SU-DHL-6 (cell line): ENCODE results near the gene CPA5.
"Not testable (repeated sequence)": the region's sequence is repeated elsewhere in the genome, so short reads cannot be mapped to it uniquely, and the experiment has no call there.

ENCODE experiments used
- H2AFZ ChIP-seq: fragments of 200-600 bp; sonication (generic); 2 replicates; pipeline ENCODE4 v1.6.1; 2014; ENCODE audit warnings: low read depth, mild to moderate bottlenecking, moderate library complexity, mixed read lengths, antibody characterized with exemption, low read length; ENCODE audit not compliant: severe bottlenecking
- H3F3A ChIP-seq: fragments of 200-600 bp; shearing (Covaris generic); 2 replicates; pipeline ENCODE4 v1.6.0; 2016; ENCODE audit warnings: antibody characterized with exemption, mild to moderate bottlenecking; ENCODE audit not compliant: insufficient read depth
- H3K27ac ChIP-seq: fragments of 200-600 bp; sonication (generic); 2 replicates; pipeline ENCODE4 v1.5.1; 2016; ENCODE audit warnings: low read depth, mild to moderate bottlenecking, low read length, moderate library complexity, mixed read lengths
- H3K27me3 ChIP-seq: fragments of 200-600 bp; sonication (generic), shearing (Covaris generic); 2 replicates; pipeline ENCODE4 v1.6.0; 2014; ENCODE audit warnings: mild to moderate bottlenecking, low read length
- H3K36me3 ChIP-seq: fragments of 200-600 bp; sonication (generic); 2 replicates; pipeline ENCODE4 v1.6.1; 2014; ENCODE audit warnings: mild to moderate bottlenecking, low read length, mixed read lengths
- H3K4me2 ChIP-seq: fragments of 300-600, 200-600 bp; shearing (Covaris generic), sonication (generic); 2 replicates; pipeline ENCODE4 v1.6.0; 2014; ENCODE audit warnings: low read length, low read depth, mild to moderate bottlenecking; ENCODE audit not compliant: poor library complexity, severe bottlenecking
- H3K4me3 ChIP-seq: fragments of 200-600 bp; sonication (generic); 2 replicates; pipeline ENCODE4 v1.5.1; 2014; ENCODE audit warnings: antibody characterized with exemption, low read length, mild to moderate bottlenecking, mixed read lengths; ENCODE audit not compliant: insufficient read depth, poor library complexity, severe bottlenecking
- H3K79me2 ChIP-seq: fragments of 200-600 bp; sonication (generic); 2 replicates; pipeline ENCODE4 v1.6.1; 2014; ENCODE audit warnings: mild to moderate bottlenecking, low read length, moderate library complexity; ENCODE audit not compliant: insufficient read depth
- H3K9ac ChIP-seq: fragments of 200-600 bp; sonication (generic); 2 replicates; pipeline ENCODE4 v1.7.0; 2014; ENCODE audit warnings: mild to moderate bottlenecking, low read length
- H3K9me2 ChIP-seq: fragments of 200-600 bp; sonication (generic); replicated peaks from 2 replicates; pipeline ENCODE4 v1.6.1; 2014; ENCODE audit warnings: low read length; ENCODE audit not compliant: insufficient read depth
- H3K9me3 ChIP-seq: fragments of 200-600 bp; sonication (generic); 2 replicates; pipeline ENCODE4 v1.6.1; 2014; ENCODE audit warnings: low read length, mixed read lengths; ENCODE audit not compliant: insufficient read depth
- H4K20me1 ChIP-seq: fragments of 200-600 bp; sonication (generic); 2 replicates; pipeline ENCODE4 v1.6.1; 2014; ENCODE audit warnings: low read depth, mild to moderate bottlenecking, antibody characterized with exemption, low read length, moderate library complexity, mixed read lengths
- EZH2phosphoT487 ChIP-seq: fragments of 200-600 bp; sonication (generic), shearing (Covaris generic); conservative IDR thresholded peaks from 2 replicates; pipeline ENCODE4 v1.6.1; 2018; ENCODE audit warnings: mild to moderate bottlenecking, antibody characterized with exemption, low read length, moderate library complexity, mixed read lengths
- TF ChIP-seq, protein P1 (sequence below): fragments of 200-600 bp; sonication (generic); IDR thresholded peaks from one replicate; pipeline ENCODE4 v1.5.1; 2017; ENCODE audit warnings: antibody characterized with exemption, mild to moderate bottlenecking, low read length, moderate library complexity; ENCODE audit not compliant: insufficient read depth, poor library complexity, severe bottlenecking

CPA5 gene

DNA sequence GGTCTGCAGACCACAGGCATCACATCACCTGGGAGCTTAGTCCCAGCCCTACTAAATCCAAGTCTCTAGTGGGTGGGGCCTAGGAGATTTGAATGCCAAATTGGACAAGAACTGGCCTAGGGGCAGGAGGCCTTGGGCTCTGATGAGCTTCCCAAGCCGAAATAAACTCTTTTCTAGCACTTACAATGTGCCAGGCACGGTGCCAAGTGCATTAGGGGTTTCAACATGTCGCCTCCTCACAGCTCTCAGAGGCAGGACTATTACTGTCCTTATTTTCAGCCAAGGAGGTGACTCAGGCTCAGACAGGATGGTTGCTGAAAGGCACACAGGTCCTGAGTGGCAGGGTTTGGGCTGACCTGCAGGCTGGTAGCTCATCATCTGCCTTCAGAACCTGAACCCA lies 26.4 kb downstream of the CPA5 start:
- H3K4me3 ChIP-seq: no peak overlapping the region
- H3F3A ChIP-seq: no peaks in the 10 kb centered on the region

DNA sequence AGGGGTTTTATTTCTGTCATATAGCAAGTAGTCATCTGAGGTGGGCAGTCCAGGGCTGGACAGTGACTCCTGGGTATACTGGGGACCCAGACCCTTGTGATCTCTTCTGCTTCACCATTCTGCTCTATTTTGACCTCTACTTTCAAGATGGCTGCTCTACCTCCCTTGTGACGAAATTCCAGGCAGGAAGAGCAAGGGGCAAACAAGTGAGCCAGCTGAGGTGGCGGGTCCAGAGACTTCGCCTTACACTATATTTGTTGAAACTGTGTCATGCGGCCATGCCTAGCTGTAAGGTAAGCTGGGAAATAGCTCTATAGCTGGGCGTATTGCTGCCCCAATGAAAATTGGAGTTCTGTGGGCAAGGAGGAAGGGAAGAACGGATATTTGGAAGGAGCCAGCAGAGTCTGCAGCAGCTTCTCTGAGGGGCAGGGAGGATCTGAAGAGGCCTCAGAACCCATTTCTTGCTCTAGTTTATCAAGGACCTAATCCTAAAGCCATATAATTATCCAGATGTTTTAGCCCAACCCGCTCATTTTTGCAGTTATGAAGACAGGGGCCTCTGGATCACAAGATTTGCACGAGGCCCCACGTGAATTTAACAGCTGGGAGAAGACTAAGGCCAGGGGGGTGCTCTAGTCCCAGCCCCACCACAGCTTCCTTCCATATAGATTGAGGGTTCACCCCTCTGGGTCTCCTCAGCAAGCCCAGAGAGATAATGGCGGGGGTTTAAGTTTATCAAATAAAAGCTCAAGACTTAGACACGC lies 28.0 kb downstream of the CPA5 start:
- Histone ChIP-seq H3K79me2 (no peaks in the 10 kb centered on the region), H3K27ac (no peak overlapping the region), H2AFZ (no peak overlapping the region)

More for the DNA sequence above, 26.4 kb downstream of the CPA5 start:
- no peaks in the 10 kb centered on the region for H3K9me2 ChIP-seq
- TF ChIP-seq, protein P1, sequence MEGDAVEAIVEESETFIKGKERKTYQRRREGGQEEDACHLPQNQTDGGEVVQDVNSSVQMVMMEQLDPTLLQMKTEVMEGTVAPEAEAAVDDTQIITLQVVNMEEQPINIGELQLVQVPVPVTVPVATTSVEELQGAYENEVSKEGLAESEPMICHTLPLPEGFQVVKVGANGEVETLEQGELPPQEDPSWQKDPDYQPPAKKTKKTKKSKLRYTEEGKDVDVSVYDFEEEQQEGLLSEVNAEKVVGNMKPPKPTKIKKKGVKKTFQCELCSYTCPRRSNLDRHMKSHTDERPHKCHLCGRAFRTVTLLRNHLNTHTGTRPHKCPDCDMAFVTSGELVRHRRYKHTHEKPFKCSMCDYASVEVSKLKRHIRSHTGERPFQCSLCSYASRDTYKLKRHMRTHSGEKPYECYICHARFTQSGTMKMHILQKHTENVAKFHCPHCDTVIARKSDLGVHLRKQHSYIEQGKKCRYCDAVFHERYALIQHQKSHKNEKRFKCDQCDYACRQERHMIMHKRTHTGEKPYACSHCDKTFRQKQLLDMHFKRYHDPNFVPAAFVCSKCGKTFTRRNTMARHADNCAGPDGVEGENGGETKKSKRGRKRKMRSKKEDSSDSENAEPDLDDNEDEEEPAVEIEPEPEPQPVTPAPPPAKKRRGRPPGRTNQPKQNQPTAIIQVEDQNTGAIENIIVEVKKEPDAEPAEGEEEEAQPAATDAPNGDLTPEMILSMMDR: no peak
- no peak for TF ChIP-seq EZH2phosphoT487
- no peak overlapping the region for H3K27ac ChIP-seq
- H3K9ac ChIP-seq: no peak overlapping the region
- H4K20me1 ChIP-seq: no peaks in the 10 kb centered on the region
- no peaks in the 10 kb centered on the region for H3K27me3 ChIP-seq
- H3K36me3 ChIP-seq: no peaks in the 10 kb centered on the region
- no peaks in the 10 kb centered on the region for H3K79me2 ChIP-seq
- no peak overlapping the region for H2AFZ ChIP-seq
- H3K4me2 ChIP-seq: no peak overlapping the region
- H3K9me3 ChIP-seq: no peaks in the 10 kb centered on the region; the same call in 1 of the 2 replicates

DNA sequence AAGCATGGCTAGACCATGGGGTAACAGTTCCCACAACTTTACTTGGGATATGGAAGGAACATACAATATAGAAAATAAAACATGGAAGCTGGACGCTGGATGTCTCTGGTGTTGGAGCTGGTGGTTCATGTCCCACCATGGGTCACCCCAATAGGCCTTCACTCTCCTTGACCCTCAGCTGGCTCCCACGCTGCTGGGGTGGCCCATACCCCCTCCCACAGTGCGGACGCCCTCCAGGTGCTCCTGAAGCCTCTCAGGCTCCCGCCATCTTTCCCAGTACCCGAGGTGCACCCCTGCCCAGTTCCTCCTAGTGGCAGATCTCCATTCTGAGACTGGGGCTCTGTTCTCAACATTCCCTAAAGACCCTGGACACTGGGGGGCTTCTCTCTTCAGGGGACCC lies 29.9 kb downstream of the CPA5 start:
- Histone ChIP-seq H3K4me3 (no peak overlapping the region), H3K27me3 (no peaks in the 10 kb centered on the region), H3K79me2 (no peaks in the 10 kb centered on the region), H3K9me2 (no peaks in the 10 kb centered on the region), H3F3A (no peaks in the 10 kb centered on the region), H3K36me3 (no peaks in the 10 kb centered on the region), H3K9me3 (no peaks in the 10 kb centered on the region; the same call in 1 of the 2 replicates), H3K9ac (no peak overlapping the region), H4K20me1 (no peaks in the 10 kb centered on the region), H3K27ac (no peak overlapping the region), H2AFZ (no peak overlapping the region), H3K4me2 (no peak overlapping the region)
- no peak for TF ChIP-seq EZH2phosphoT487
- TF ChIP-seq, protein P1: no peak

More for the DNA sequence above, 28.0 kb downstream of the CPA5 start:
- H3K9me3 ChIP-seq: no peaks in the 10 kb centered on the region; the same call in 1 of the 2 replicates
- no peak overlapping the region for H3K4me2 ChIP-seq
- H3F3A ChIP-seq: no peaks in the 10 kb centered on the region
- H4K20me1 ChIP-seq: no peaks in the 10 kb centered on the region
- no peaks in the 10 kb centered on the region for H3K27me3 ChIP-seq
- H3K36me3 ChIP-seq: no peaks in the 10 kb centered on the region
- H3K4me3 ChIP-seq: no peak overlapping the region
- H3K9me2 ChIP-seq: no peaks in the 10 kb centered on the region
- TF ChIP-seq, protein P1: no peak
- TF ChIP-seq EZH2phosphoT487: no peak
- no peak overlapping the region for H3K9ac ChIP-seq

DNA sequence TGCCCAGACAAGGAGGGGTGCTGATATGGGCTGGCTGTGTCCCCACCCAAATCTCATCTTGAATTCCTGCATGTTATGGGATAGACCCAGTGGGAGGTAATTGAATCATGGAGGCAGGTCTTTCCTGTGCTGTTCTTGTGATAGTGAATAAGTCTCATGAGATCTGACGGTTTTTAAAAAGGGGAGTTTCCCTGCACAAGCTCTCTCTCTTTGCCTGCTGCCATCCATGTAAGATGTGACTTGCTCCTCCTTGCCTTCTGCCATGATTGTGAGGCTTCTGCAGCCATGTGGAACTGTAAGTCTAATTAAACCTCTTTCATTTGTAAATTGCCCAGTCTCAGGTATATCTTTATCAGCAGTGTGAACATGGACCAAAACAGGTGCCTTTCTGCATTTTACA lies 31.8 kb downstream of the CPA5 start:
- not testable (repeated sequence) for H3K79me2 ChIP-seq, H3K27ac ChIP-seq, H3K4me2 ChIP-seq, H3K9me3 ChIP-seq, H3K36me3 ChIP-seq, H3K9ac ChIP-seq, H2AFZ ChIP-seq, H4K20me1 ChIP-seq, H3F3A ChIP-seq, H3K9me2 ChIP-seq, H3K4me3 ChIP-seq, H3K27me3 ChIP-seq
